Activated CD8-positive, alpha-beta T cell treated with anti-CD3 and anti-CD28 coated beads for 36 hours (primary cell): Measurements from ENCODE around the gene LAD1. TPM values are rescaled to one million over a fixed set of nuclear protein-coding genes. Genes with fewer than 3 reads are reported as not detected.

ENCODE experiments used
- ATAC-seq: fragments of 200-7000 bp; cut with Tn5 transposase; one replicate; pipeline ENCODE4 v1.10.0; 2021; ENCODE audit warnings: mild to moderate bottlenecking, moderate library complexity
- CTCF ChIA-PET: fragments of 350-600 bp; sonication (Branson Sonifier 250); formaldehyde crosslinking; loops from one replicate; lab custom pipeline; 2021; ENCODE audit warnings: antibody characterized with exemption; lab: Charles Lee
- POLR2A ChIA-PET: fragments of 350-600 bp; sonication (Branson Sonifier 250); formaldehyde crosslinking; loops from one replicate; lab custom pipeline; 2021; ENCODE audit warnings: antibody characterized with exemption; lab: Charles Lee
- DNase-seq: peaks from one replicate; pipeline ENCODE4 v3.0.0-alpha.2; 2020
- H3K27ac Mint-ChIP-seq: one replicate; pipeline ENCODE4 v1.8.0; 2021; ENCODE audit warnings: mild to moderate bottlenecking, mixed read lengths
- H3K27me3 Mint-ChIP-seq: one replicate; pipeline ENCODE4 v1.8.0; 2021; ENCODE audit warnings: mixed read lengths
- H3K36me3 Mint-ChIP-seq: one replicate; pipeline ENCODE4 v1.8.0; 2021; ENCODE audit warnings: low read depth, mixed read lengths
- H3K4me1 Mint-ChIP-seq: one replicate; pipeline ENCODE4 v1.8.0; 2021; ENCODE audit warnings: low read depth, mixed read lengths
- H3K4me3 Mint-ChIP-seq: one replicate; pipeline ENCODE4 v1.8.0; 2021; ENCODE audit warnings: mild to moderate bottlenecking, moderate library complexity, mixed read lengths
- H3K9me3 Mint-ChIP-seq: one replicate; pipeline ENCODE4 v1.8.0; 2021; ENCODE audit warnings: mixed read lengths
- CTCF ChIP-seq: fragments of 200-600 bp; IDR thresholded peaks from one replicate; pipeline ENCODE4 v1.8.0; 2022; ENCODE audit warnings: antibody characterized with exemption, mild to moderate bottlenecking
- intact Hi-C: fragments of 100-400 bp; cut with micrococcal nuclease; formaldehyde crosslinking; loops from one replicate; pipeline ENCODE4 v1.10.0; 2022
- total RNA-seq, 2 experiments: library from RNA; stranded (reverse); gene quantifications; one replicate each; pipeline ENCODE4 v1.2.3, GENCODE V29; 2021

The LAD1 gene
- total RNA-seq, 2 experiments from 2014 or later, result not detected

GRCh38 chr1:201400212-201400851 is 1.2 kb upstream of the LAD1 start:
- ChIA-PET POLR2A (no interaction called here), CTCF (interaction anchor here (1.0 to 1.2 kb wide), 2 partner anchors 9 to 39 kb away, joined by 3 read pairs; no protein-coding TSS in a partner anchor)
- Mint-ChIP-seq H3K4me1 (no peaks in the 10 kb centered on the region), H3K9me3 (no peaks in the 10 kb centered on the region), H3K36me3 (no peaks in the 10 kb centered on the region), H3K4me3 (no peak overlapping the region), H3K27ac (no peak overlapping the region), H3K27me3 (peaks cover 27% of the 10 kb centered on the region)
- no peak for DNase-seq
- TF ChIP-seq CTCF, result no peak
- ATAC-seq, result no peak
- intact Hi-C loops, result no loop called here

GRCh38 chr1:201399352-201400126 is 415 bp upstream of the LAD1 start:
- no peak for DNase-seq
- H3K4me1 Mint-ChIP-seq, result no peaks in the 10 kb centered on the region
- peaks cover 27% of the 10 kb centered on the region for H3K27me3 Mint-ChIP-seq
- no peak overlapping the region for H3K27ac Mint-ChIP-seq
- no peak for ATAC-seq
- no peaks in the 10 kb centered on the region for H3K9me3 Mint-ChIP-seq
- no peak for TF ChIP-seq CTCF
- POLR2A ChIA-PET, result no interaction called here
- H3K36me3 Mint-ChIP-seq, result no peaks in the 10 kb centered on the region
- H3K4me3 Mint-ChIP-seq, result no peak overlapping the region
- CTCF ChIA-PET, result interaction anchor here (1.0 to 1.2 kb wide), 2 partner anchors 9 to 39 kb away, joined by 3 read pairs; no protein-coding TSS in a partner anchor
- intact Hi-C loops, result no loop called here

- Mint-ChIP-seq H3K4me1 (no peaks in the 10 kb centered on the region), H3K27ac (no peak overlapping the region), H3K27me3 (peaks cover 27% of the 10 kb centered on the region), H3K9me3 (no peaks in the 10 kb centered on the region), H3K4me3 (no peak overlapping the region), H3K36me3 (no peaks in the 10 kb centered on the region)
- ATAC-seq, result no peak
- ChIA-PET CTCF (interaction anchor here (0.9 kb wide), 1 partner anchor 13 kb away, joined by 3 read pairs; no protein-coding TSS in a partner anchor), POLR2A (interaction anchor here (1.1 kb wide), 1 partner anchor 8 kb away, joined by 3 read pairs; no protein-coding TSS in a partner anchor)
- no peak for TF ChIP-seq CTCF
- DNase-seq, result no peak
- intact Hi-C loops, result no loop called here
These were observed 1.4 kb downstream of the LAD1 start for GRCh38 chr1:201397675-201398074.

- ChIA-PET CTCF (interaction anchor here (0.9 to 2.0 kb wide), 3 partner anchors 9 to 49 kb away, joined by 3 to 5 read pairs (median 3); no protein-coding TSS in a partner anchor), POLR2A (interaction anchor here (1.1 kb wide), 1 partner anchor 9 kb away, joined by 3 read pairs; no protein-coding TSS in a partner anchor)
- intact Hi-C loops, result no loop called here
- Mint-ChIP-seq H3K4me3 (no peak overlapping the region), H3K9me3 (no peaks in the 10 kb centered on the region), H3K4me1 (no peaks in the 10 kb centered on the region), H3K27me3 (peaks cover 27% of the 10 kb centered on the region), H3K27ac (no peak overlapping the region), H3K36me3 (no peaks in the 10 kb centered on the region)
- TF ChIP-seq CTCF, result no peak
- DNase-seq (no peak), ATAC-seq (no peak)
These were observed 2.2 kb downstream of the LAD1 start for GRCh38 chr1:201396861-201397464.
